ENCODE data around the gene EZR. TPM values are rescaled to one million over a fixed set of nuclear protein-coding genes. Genes with fewer than 3 reads are reported as not detected.
A peak's percentile ranks its signal among the peaks of the same experiment; 100 is the strongest.
"Not testable (repeated sequence)": the region's sequence is repeated elsewhere in the genome, so short reads cannot be mapped to it uniquely, and the experiment has no call there.

The EZR gene
- total and polyA plus RNA-seq, 5 donors, result 178 to 261 (median 242) TPM

- no peak overlapping the region for H3K27ac ChIP-seq (ENCODE audit: low read length)
- H3K9me3 ChIP-seq (ENCODE audit: control insufficient read depth, low read length), result no peaks in the 10 kb centered on the region
- 78% methylated on average over 5 of the region's 5 CpGs for WGBS
- DNase-seq (no peak), ATAC-seq (no peak)
- H3K4me1 ChIP-seq (ENCODE audit: control insufficient read depth, insufficient read depth, low read length), result peaks cover 4% of the 10 kb centered on the region
- no peak overlapping the region for H3K4me3 ChIP-seq (ENCODE audit: low read length)
- no peaks in the 10 kb centered on the region for H3K27me3 ChIP-seq (ENCODE audit: control insufficient read depth, insufficient read depth)
- intact Hi-C loops (cut with DNase I), result loop anchor here in 1 of 4 donors (5.0 kb wide), 1 partner anchor 177 kb away; no protein-coding TSS in a partner anchor
These were observed 23.7 kb downstream of the EZR start for GRCh38 chr6:158795516-158795915.

DNA sequence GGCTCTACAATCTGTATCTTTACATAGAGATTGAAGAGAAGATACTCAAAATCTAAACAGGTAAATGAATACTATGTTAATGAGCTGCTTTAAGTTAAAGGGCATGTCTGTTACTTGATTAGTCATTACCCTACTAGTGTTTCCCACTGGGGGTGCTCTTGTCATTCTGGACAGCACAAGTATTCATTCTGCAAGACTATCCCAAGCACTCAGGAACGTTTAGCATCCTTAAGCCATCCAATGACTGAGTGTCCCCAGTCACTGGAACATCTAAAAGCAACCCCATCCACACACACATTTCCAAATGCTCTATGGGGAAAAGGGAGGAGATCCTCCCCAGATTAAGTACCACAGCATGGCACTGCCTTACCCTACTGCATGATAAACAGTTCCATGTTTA is 25.7 kb downstream of the EZR start:
- no peak overlapping the region for H3K4me3 ChIP-seq (ENCODE audit: low read length)
- no peak for DNase-seq
- intact Hi-C loops (cut with DNase I), result no loop called here
- no peaks in the 10 kb centered on the region for H3K9me3 ChIP-seq (ENCODE audit: control insufficient read depth, low read length)
- H3K27ac ChIP-seq (ENCODE audit: low read length), result no peak overlapping the region
- WGBS, result 16% methylated on average over 1 of the region's 1 CpG
- peaks cover 4% of the 10 kb centered on the region for H3K4me1 ChIP-seq (ENCODE audit: control insufficient read depth, insufficient read depth, low read length)
- H3K27me3 ChIP-seq (ENCODE audit: control insufficient read depth, insufficient read depth), result no peaks in the 10 kb centered on the region
- peak; percentile 34 to 64 for ATAC-seq

GRCh38 chr6:158792505-158792904 is 26.7 kb downstream of the EZR start:
- H3K4me3 ChIP-seq (ENCODE audit: low read length); H3K27ac ChIP-seq (ENCODE audit: low read length); H3K4me1 ChIP-seq (ENCODE audit: control insufficient read depth, insufficient read depth, low read length); H3K27me3 ChIP-seq (ENCODE audit: control insufficient read depth, insufficient read depth); ATAC-seq; intact Hi-C loops (cut with DNase I); H3K9me3 ChIP-seq (ENCODE audit: control insufficient read depth, low read length); DNase-seq: not testable (repeated sequence)
- 71% methylated on average over 10 of the region's 10 CpGs for WGBS

DNA sequence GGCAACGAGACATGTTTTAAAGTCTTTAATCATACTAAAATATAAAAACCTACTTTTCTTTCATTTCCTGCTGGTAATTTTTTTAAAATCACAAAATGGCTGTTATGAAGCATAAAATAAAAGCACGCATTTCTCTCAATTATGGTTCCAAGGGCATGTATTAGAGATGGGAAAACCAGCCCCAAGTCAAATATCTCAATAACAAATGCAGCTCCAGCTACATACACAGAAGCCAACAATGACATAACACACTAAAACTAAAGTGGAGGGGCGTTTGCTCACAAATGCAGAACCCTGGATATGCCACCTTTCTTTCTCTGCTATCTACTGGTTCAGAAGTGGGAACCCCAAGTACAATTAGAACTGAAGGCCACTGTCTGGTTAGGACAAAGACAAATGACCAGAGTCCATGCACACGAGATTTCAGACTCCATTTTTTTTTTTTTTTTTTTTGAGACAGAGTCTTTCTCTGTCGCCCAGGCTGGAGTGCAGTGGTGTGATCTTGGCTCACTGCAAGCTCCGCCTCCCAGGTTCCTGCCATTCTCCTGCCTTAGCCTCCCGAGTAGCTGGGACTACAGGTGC is 27.8 kb downstream of the EZR start:
- H3K27ac ChIP-seq (ENCODE audit: low read length), result no peak overlapping the region
- H3K9me3 ChIP-seq (ENCODE audit: control insufficient read depth, low read length), result no peaks in the 10 kb centered on the region
- ATAC-seq, result no peak
- intact Hi-C loops (cut with DNase I), result no loop called here
- no peaks in the 10 kb centered on the region for H3K27me3 ChIP-seq (ENCODE audit: control insufficient read depth, insufficient read depth)
- no peak for DNase-seq
- no peak overlapping the region for H3K4me3 ChIP-seq (ENCODE audit: low read length)
- 74% methylated on average over 7 of the region's 7 CpGs for WGBS
- peaks cover 2% of the 10 kb centered on the region for H3K4me1 ChIP-seq (ENCODE audit: control insufficient read depth, insufficient read depth, low read length)

GRCh38 chr6:158789115-158789917 is 29.9 kb downstream of the EZR start:
- H3K27me3 ChIP-seq (ENCODE audit: control insufficient read depth, insufficient read depth), result no peaks in the 10 kb centered on the region
- no peak overlapping the region for H3K4me3 ChIP-seq (ENCODE audit: low read length)
- intact Hi-C loops (cut with DNase I), result no loop called here
- ATAC-seq (peak in 1 of 2 donors; percentile 18), DNase-seq (no peak)
- WGBS, result 62% methylated on average over 11 of the region's 11 CpGs
- H3K27ac ChIP-seq (ENCODE audit: low read length), result no peak overlapping the region
- H3K9me3 ChIP-seq (ENCODE audit: control insufficient read depth, low read length), result no peaks in the 10 kb centered on the region
- peaks cover 2% of the 10 kb centered on the region for H3K4me1 ChIP-seq (ENCODE audit: control insufficient read depth, insufficient read depth, low read length)

DNA sequence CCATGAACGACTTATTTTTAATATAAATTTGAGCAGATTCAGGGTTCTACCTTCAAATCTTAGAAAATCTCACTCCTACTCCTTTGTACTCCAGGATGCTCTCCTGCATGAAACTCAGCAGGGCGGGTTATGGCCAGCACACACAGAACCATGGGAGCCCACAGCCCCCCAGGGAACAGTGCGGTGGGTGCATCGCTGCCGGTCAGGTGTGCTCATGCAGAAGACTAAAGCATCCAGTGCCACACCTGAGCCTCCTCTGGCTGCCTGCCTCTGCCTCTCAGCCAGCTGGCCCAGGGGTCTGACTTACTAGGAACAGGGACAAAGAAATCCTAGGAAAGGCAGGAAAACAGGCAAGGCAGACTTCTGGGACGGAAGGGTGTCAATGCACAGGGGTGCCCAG is 31.8 kb downstream of the EZR start:
- H3K27me3 ChIP-seq (ENCODE audit: control insufficient read depth, insufficient read depth), result no peaks in the 10 kb centered on the region
- no peak overlapping the region for H3K27ac ChIP-seq (ENCODE audit: low read length)
- DNase-seq (no peak), ATAC-seq (no peak)
- H3K9me3 ChIP-seq (ENCODE audit: control insufficient read depth, low read length), result no peaks in the 10 kb centered on the region
- intact Hi-C loops (cut with DNase I), result no loop called here
- 79% methylated on average over 6 of the region's 6 CpGs for WGBS
- no peak overlapping the region for H3K4me3 ChIP-seq (ENCODE audit: low read length)
- no peaks in the 10 kb centered on the region for H3K4me1 ChIP-seq (ENCODE audit: control insufficient read depth, insufficient read depth, low read length)

- ATAC-seq (no peak), DNase-seq (no peak)
- H3K27me3 ChIP-seq (ENCODE audit: control insufficient read depth, insufficient read depth), result no peaks in the 10 kb centered on the region
- 80% methylated on average over 6 of the region's 6 CpGs for WGBS
- intact Hi-C loops (cut with DNase I), result no loop called here
- H3K9me3 ChIP-seq (ENCODE audit: control insufficient read depth, low read length), result no peaks in the 10 kb centered on the region
- no peak overlapping the region for H3K27ac ChIP-seq (ENCODE audit: low read length)
- H3K4me1 ChIP-seq (ENCODE audit: control insufficient read depth, insufficient read depth, low read length), result no peaks in the 10 kb centered on the region
- no peak overlapping the region for H3K4me3 ChIP-seq (ENCODE audit: low read length)
These were observed 32.4 kb downstream of the EZR start for GRCh38 chr6:158786645-158787304.

GRCh38 chr6:158785036-158785435 is 34.1 kb downstream of the EZR start:
- DNase-seq, result no peak
- 94% methylated on average over 12 of the region's 12 CpGs for WGBS
- no peaks in the 10 kb centered on the region for H3K4me1 ChIP-seq (ENCODE audit: control insufficient read depth, insufficient read depth, low read length)
- H3K9me3 ChIP-seq (ENCODE audit: control insufficient read depth, low read length), result no peaks in the 10 kb centered on the region
- H3K27me3 ChIP-seq (ENCODE audit: control insufficient read depth, insufficient read depth), result no peaks in the 10 kb centered on the region
- no peak for ATAC-seq
- intact Hi-C loops (cut with DNase I), result no loop called here
- H3K4me3 ChIP-seq (ENCODE audit: low read length), result no peak overlapping the region
- no peak overlapping the region for H3K27ac ChIP-seq (ENCODE audit: low read length)

- no peaks in the 10 kb centered on the region for H3K9me3 ChIP-seq (ENCODE audit: control insufficient read depth, low read length)
- intact Hi-C loops (cut with DNase I), result no loop called here
- WGBS, result 80% methylated on average over 6 of the region's 6 CpGs
These were observed 34.7 kb downstream of the EZR start for GRCh38 chr6:158784505-158784904.

GRCh38 chr6:158783851-158784250 is 35.3 kb downstream of the EZR start:
- intact Hi-C loops (cut with DNase I), result no loop called here
- Histone ChIP-seq H3K27ac (ENCODE audit: low read length) (no peak overlapping the region), H3K9me3 (ENCODE audit: control insufficient read depth, low read length) (no peaks in the 10 kb centered on the region), H3K4me1 (ENCODE audit: control insufficient read depth, insufficient read depth, low read length) (no peaks in the 10 kb centered on the region), H3K4me3 (ENCODE audit: low read length) (no peak overlapping the region), H3K27me3 (ENCODE audit: control insufficient read depth, insufficient read depth) (no peaks in the 10 kb centered on the region)
- no peak for ATAC-seq
- DNase-seq, result no peak
- WGBS, result 95% methylated on average over 5 of the region's 5 CpGs

More at GRCh38 chr6:158784505-158784904, 34.7 kb downstream of the EZR start:
- Histone ChIP-seq H3K27ac (ENCODE audit: low read length) (no peak overlapping the region), H3K4me3 (ENCODE audit: low read length) (no peak overlapping the region), H3K27me3 (ENCODE audit: control insufficient read depth, insufficient read depth) (no peaks in the 10 kb centered on the region), H3K4me1 (ENCODE audit: control insufficient read depth, insufficient read depth, low read length) (no peaks in the 10 kb centered on the region)
- ATAC-seq, result no peak
- no peak for DNase-seq

DNA sequence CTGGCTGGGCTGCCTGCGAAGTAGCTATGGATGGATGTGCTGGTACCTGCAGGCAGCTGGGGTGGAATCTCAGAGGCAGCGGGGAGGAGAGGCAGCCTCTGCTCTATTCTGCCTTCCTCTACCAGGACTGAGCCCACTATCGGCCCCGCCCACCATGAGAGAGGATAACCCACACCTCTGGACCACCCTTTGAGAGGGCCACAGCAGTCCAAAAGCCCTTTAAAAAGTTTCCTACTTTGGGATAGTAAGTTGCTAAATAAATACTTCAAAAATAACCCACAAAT is 36.1 kb downstream of the EZR start:
- no peak overlapping the region for H3K4me3 ChIP-seq (ENCODE audit: low read length)
- WGBS, result 74% methylated on average over 4 of the region's 4 CpGs
- ATAC-seq (no peak), DNase-seq (no peak)
- no peak overlapping the region for H3K27ac ChIP-seq (ENCODE audit: low read length)
- H3K9me3 ChIP-seq (ENCODE audit: control insufficient read depth, low read length), result no peaks in the 10 kb centered on the region
- H3K27me3 ChIP-seq (ENCODE audit: control insufficient read depth, insufficient read depth), result no peaks in the 10 kb centered on the region
- intact Hi-C loops (cut with DNase I), result no loop called here
- no peaks in the 10 kb centered on the region for H3K4me1 ChIP-seq (ENCODE audit: control insufficient read depth, insufficient read depth, low read length)
